Mesendoderm (in vitro differentiated cells): ENCODE data around the gene PCYT1A.
A peak's percentile ranks its signal among the peaks of the same experiment; 100 is the strongest.

Experiments used
- DNase-seq: peaks from one replicate; pipeline ENCODE4 v3.0.0; 2013
- H2AK5ac ChIP-seq: 2 replicates; pipeline ENCODE4 v1.6.1; 2013; ENCODE audit warnings: low read length, inconsistent platforms
- H2BK120ac ChIP-seq: 2 replicates; pipeline ENCODE4 v1.6.1; 2013; ENCODE audit warnings: low read depth, mild to moderate bottlenecking, low read length, moderate library complexity, mixed read lengths
- H2BK15ac ChIP-seq: replicated peaks from 2 replicates; pipeline ENCODE4 v1.6.1; 2013; ENCODE audit warnings: low read depth, mild to moderate bottlenecking, moderate library complexity
- H2BK5ac ChIP-seq: 2 replicates; pipeline ENCODE4 v1.6.1; 2013; ENCODE audit warnings: low read length, inconsistent platforms
- H3K18ac ChIP-seq: 2 replicates; pipeline ENCODE4 v1.6.1; 2013; ENCODE audit warnings: mild to moderate bottlenecking, low read length, mixed read lengths
- H3K23ac ChIP-seq: one replicate; pipeline ENCODE4 v1.6.1; 2013; ENCODE audit warnings: low read length
- H3K27ac ChIP-seq: 2 replicates; pipeline ENCODE4 v1.5.1; 2013; ENCODE audit warnings: low read depth, mild to moderate bottlenecking, inconsistent platforms, low read length, moderate library complexity
- H3K27me3 ChIP-seq: 2 replicates; pipeline ENCODE4 v1.6.1; 2013; ENCODE audit warnings: low read length, control low read depth, mild to moderate bottlenecking, inconsistent platforms; ENCODE audit not compliant: insufficient read depth, poor library complexity
- H3K36me3 ChIP-seq: 2 replicates; pipeline ENCODE4 v1.6.1; 2013; ENCODE audit warnings: low read length, inconsistent platforms; ENCODE audit not compliant: control insufficient read depth, insufficient read depth
- H3K4ac ChIP-seq: one replicate; pipeline ENCODE4 v1.6.1; 2013; ENCODE audit warnings: low read depth, mild to moderate bottlenecking, low read length, moderate library complexity
- H3K4me1 ChIP-seq: 2 replicates; pipeline ENCODE4 v1.6.1; 2013; ENCODE audit warnings: low read depth, low read length, inconsistent platforms; ENCODE audit not compliant: control insufficient read depth
- H3K4me2 ChIP-seq: 2 replicates; pipeline ENCODE4 v1.6.1; 2013; ENCODE audit warnings: low read length
- H3K4me3 ChIP-seq: 2 replicates; pipeline ENCODE4 v1.5.1; 2013; ENCODE audit warnings: mild to moderate bottlenecking, low read length
- H3K56ac ChIP-seq: one replicate; pipeline ENCODE4 v1.6.1; 2013; ENCODE audit warnings: low read length
- H3K79me1 ChIP-seq: 2 replicates; pipeline ENCODE4 v1.6.1; 2013; ENCODE audit warnings: low read length, inconsistent platforms
- H3K79me2 ChIP-seq: 2 replicates; pipeline ENCODE4 v1.6.1; 2013; ENCODE audit warnings: mild to moderate bottlenecking, low read length; ENCODE audit not compliant: control insufficient read depth, insufficient read depth
- H3K9ac ChIP-seq: 2 replicates; pipeline ENCODE4 v1.6.1; 2013; ENCODE audit warnings: low read length, inconsistent platforms
- H4K5ac ChIP-seq: one replicate; pipeline ENCODE4 v1.6.1; 2013; ENCODE audit warnings: low read length
- H4K8ac ChIP-seq: one replicate; pipeline ENCODE4 v1.6.1; 2013; ENCODE audit warnings: low read depth, mild to moderate bottlenecking, control low read depth, low read length, moderate library complexity
- WGBS: extraction: QIAGEN DNeasy Blood & Tissue Kit; methylation state at CpG from one replicate; pipeline ENCODE4 v1.1.7; 2013; ENCODE audit warnings: low lambda C conversion rate, missing lambda C conversion rate; ENCODE audit not compliant: insufficient coverage; ENCODE audit errors: extremely low coverage; 5-methylcytosine and 5-hydroxymethylcytosine counted together

The PCYT1A gene

DNA sequence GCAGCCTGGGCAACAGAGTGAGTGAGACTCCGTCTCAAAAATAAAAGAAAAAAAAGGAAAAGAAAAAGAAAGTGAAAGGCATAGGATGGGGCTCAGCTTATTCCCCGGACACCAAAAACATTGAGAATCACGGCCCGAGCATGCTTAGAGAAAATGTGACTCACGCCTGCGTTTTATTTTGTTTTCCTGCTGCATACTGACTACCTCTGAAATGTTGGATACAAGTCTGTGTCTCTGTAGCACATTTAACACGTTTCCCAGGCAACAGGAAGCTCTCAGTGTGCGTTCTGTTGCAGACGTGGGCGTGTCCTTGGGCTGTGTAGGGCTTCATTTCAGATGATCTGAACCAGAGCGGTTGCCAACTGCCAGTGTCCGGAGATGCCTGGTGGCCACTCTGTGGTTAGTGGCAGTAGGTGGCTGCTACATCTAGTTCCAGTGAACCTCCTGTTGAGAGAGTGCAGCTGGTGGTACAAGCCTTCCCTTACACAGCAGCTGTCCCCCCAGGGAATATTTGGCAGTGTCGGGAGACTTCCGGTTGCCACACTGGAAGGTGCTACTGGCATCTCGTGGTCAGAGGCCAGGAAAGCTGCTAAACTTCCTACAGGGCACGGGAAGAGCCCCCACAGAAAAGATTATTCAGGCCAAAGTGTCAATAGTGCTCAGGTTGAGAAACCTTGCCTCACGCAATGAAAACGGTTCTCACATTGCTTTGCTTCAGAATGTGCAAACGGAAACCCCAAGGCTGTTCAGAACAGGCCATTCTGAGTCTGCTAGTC is 68.1 kb downstream of the PCYT1A start:
- no peak overlapping the region for H3K9ac ChIP-seq

GRCh38 chr3:196218155-196218712 is 69.3 kb downstream of the PCYT1A start:
- Histone ChIP-seq H2BK15ac (no peak overlapping the region), H3K36me3 (no peaks in the 10 kb centered on the region), H3K18ac (no peak overlapping the region), H2BK5ac (no peak overlapping the region), H3K27ac (no peak overlapping the region), H3K27me3 (no peaks in the 10 kb centered on the region), H4K5ac (no peak overlapping the region), H3K23ac (no peak overlapping the region), H3K79me1 (no peaks in the 10 kb centered on the region), H3K4ac (no peak overlapping the region), H3K9ac (no peak overlapping the region), H3K4me3 (no peak overlapping the region), H3K4me2 (no peak overlapping the region), H4K8ac (no peak overlapping the region), H2BK120ac (no peak overlapping the region), H3K79me2 (no peaks in the 10 kb centered on the region), H3K4me1 (no peaks in the 10 kb centered on the region), H3K56ac (no peak overlapping the region), H2AK5ac (no peak overlapping the region)
- no CpG with 5 or more reads among the region's 13 CpGs for WGBS
- DNase-seq: no peak

More for the DNA sequence above, 68.1 kb downstream of the PCYT1A start:
- no peak overlapping the region for H2BK15ac ChIP-seq
- H3K79me1 ChIP-seq: no peaks in the 10 kb centered on the region
- no peak overlapping the region for H3K18ac ChIP-seq
- H3K23ac ChIP-seq: no peak overlapping the region
- H2BK5ac ChIP-seq: no peak overlapping the region
- no peak overlapping the region for H3K27ac ChIP-seq
- no peak overlapping the region for H3K56ac ChIP-seq
- H2AK5ac ChIP-seq: no peak overlapping the region
- H2BK120ac ChIP-seq: no peak overlapping the region
- no peak overlapping the region for H3K4me3 ChIP-seq
- WGBS: no CpG with 5 or more reads among the region's 19 CpGs
- no peak overlapping the region for H3K4ac ChIP-seq
- H3K36me3 ChIP-seq: no peaks in the 10 kb centered on the region
- no peak overlapping the region for H4K8ac ChIP-seq
- DNase-seq: peak; percentile 78
- no peaks in the 10 kb centered on the region for H3K27me3 ChIP-seq
- H4K5ac ChIP-seq: no peak overlapping the region
- no peak overlapping the region for H3K4me2 ChIP-seq
- no peaks in the 10 kb centered on the region for H3K4me1 ChIP-seq
- H3K79me2 ChIP-seq: no peaks in the 10 kb centered on the region

DNA sequence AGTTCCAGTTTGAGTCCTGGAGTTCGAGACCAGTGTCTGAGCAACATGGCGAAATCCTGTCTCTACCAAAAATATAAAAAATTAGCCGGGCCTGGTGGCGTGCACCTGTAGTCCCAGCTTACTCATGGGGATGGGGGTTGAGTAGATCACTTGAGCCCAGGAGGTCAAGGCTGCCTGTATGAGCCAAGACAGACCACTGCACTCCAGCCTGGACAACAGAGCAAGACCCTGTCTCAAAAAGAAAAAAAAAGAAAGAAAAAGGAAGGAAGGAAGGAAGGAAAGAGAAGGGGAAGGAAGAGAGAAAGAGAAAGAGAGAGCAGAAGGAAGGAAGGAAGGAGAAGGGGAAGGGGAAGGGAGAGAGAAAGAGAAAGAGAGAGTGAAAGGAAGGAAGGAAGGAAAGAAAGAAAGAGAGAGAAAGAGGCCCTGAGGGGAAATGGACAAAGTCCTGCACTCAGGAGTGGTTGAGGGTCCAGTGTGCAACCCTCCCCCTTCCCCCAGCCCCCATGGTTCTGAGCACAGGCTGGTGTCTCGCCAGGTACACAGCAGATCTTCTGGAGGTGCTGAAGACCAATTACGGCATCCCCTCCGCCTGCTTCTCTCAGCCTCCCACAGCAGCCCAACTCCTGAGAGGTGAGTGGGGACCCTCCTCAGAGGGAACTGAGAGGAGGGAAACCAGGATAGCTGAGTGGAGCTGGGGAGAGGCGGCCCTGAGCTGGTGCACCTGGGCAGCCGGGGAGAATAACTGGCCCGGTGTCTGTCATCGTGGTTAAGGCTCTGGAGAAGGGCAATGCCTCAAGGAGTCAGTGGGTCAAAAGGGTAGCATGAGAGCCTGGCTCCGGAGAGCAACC is 70.0 kb downstream of the PCYT1A start:
- Histone ChIP-seq H3K4me3 (no peak overlapping the region), H3K18ac (no peak overlapping the region), H2BK120ac (no peak overlapping the region), H3K9ac (no peak overlapping the region), H3K4me2 (no peak overlapping the region), H3K36me3 (no peaks in the 10 kb centered on the region), H2BK5ac (no peak overlapping the region), H3K4ac (no peak overlapping the region), H2BK15ac (no peak overlapping the region), H3K27me3 (no peaks in the 10 kb centered on the region), H3K79me1 (no peaks in the 10 kb centered on the region), H3K56ac (no peak overlapping the region), H2AK5ac (no peak overlapping the region), H3K27ac (no peak overlapping the region), H4K5ac (no peak overlapping the region), H3K23ac (no peak overlapping the region), H3K79me2 (no peaks in the 10 kb centered on the region), H4K8ac (no peak overlapping the region), H3K4me1 (no peaks in the 10 kb centered on the region)
- no CpG with 5 or more reads among the region's 12 CpGs for WGBS
- no peak for DNase-seq

DNA sequence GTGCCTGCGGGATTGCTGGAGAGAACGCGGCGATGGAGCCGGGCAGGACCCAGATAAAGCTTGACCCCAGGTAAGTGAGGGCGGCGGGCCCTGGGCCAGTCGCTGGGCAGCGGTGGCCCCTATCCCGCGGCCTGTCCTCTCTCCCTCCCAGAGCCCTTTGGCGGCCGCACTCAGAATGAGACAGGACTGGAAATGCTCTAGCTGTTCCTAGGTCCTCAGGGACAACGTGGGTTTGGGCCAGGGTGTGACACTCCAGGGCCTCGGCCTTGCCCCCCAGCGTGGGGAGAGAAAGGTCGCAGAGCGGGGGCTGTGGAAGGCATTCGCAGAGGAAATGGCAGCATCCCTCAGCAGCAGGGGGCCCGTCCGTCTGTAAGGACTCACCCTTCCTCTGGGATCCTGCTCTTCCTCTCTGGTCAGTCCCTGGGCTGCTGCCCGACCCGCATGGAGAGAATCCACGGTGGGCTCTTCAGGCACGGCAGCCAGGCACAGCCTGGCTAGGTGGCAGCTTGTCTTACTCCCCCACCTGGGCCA is 70.8 kb downstream of the PCYT1A start:
- H3K18ac ChIP-seq: no peak overlapping the region

DNA sequence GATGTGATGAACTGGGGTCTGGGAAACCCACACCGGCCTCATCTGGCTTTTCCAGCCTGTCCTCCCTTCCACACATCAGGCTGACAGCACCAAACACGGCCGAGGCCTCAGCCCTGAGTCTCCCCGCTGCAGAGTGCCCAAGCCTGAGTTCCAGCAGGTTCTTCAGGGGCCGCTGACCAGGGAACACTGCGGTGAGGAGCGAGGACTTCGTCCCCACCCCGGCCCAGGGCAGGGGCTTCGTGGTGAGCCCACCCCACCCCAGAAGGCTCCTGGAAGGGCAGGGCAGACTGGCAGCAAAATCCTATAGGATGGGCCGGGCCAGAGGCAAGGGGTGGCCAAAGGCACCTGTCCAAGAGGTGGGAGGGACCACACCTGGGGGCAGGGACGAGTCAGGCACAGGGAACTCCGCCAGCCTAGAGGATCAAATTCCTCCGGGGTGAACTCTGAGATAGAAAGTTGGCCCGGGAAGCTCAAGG is 71.4 kb downstream of the PCYT1A start, which contains the start of gene SLC51A:
Gene SLC51A (plus strand): TSS at position 446 of the 476 bp plus-strand sequence. CDS start 179 bp downstream, outside the sequence.
- Histone ChIP-seq H3K56ac (no peak within 1 kb of the TSS), H3K4me2 (peak within 1 kb of the TSS; percentile 25)
- WGBS: no CpG with 5 or more reads among the region's 15 CpGs

More for the DNA sequence above, 70.8 kb downstream of the PCYT1A start:
- Histone ChIP-seq H4K8ac (no peak overlapping the region), H3K79me2 (no peaks in the 10 kb centered on the region), H3K4ac (no peak overlapping the region), H3K27me3 (no peaks in the 10 kb centered on the region), H3K9ac (peak overlapping the region; percentile 13), H3K56ac (no peak overlapping the region), H3K4me2 (peak overlapping the region; percentile 25), H3K23ac (no peak overlapping the region), H2AK5ac (no peak overlapping the region), H4K5ac (no peak overlapping the region), H3K27ac (no peak overlapping the region), H2BK5ac (no peak overlapping the region), H3K79me1 (no peaks in the 10 kb centered on the region), H3K4me3 (no peak overlapping the region), H3K4me1 (no peaks in the 10 kb centered on the region), H2BK120ac (no peak overlapping the region), H3K36me3 (no peaks in the 10 kb centered on the region), H2BK15ac (no peak overlapping the region)
- no CpG with 5 or more reads among the region's 25 CpGs for WGBS
- no peak for DNase-seq

More for the DNA sequence above, 71.4 kb downstream of the PCYT1A start, which contains the start of gene SLC51A:
- Histone ChIP-seq H3K4me1 (no peaks in the 10 kb centered on the region), H2BK120ac (no peak within 1 kb of the TSS), H3K23ac (no peak within 1 kb of the TSS), H4K5ac (no peak within 1 kb of the TSS), H3K27ac (no peak within 1 kb of the TSS), H2BK15ac (no peak within 1 kb of the TSS), H2AK5ac (no peak within 1 kb of the TSS), H3K4me3 (no peak within 1 kb of the TSS), H3K18ac (no peak within 1 kb of the TSS), H4K8ac (no peak within 1 kb of the TSS), H3K79me1 (no peaks in the 10 kb centered on the region), H3K4ac (no peak within 1 kb of the TSS), H3K36me3 (no peaks in the 10 kb centered on the region), H3K9ac (peak within 1 kb of the TSS; percentile 13), H3K79me2 (no peaks in the 10 kb centered on the region), H3K27me3 (no peaks in the 10 kb centered on the region), H2BK5ac (no peak within 1 kb of the TSS)
- DNase-seq: peak; percentile 46
